ENCODE data around the gene PCBP3.

DNA sequence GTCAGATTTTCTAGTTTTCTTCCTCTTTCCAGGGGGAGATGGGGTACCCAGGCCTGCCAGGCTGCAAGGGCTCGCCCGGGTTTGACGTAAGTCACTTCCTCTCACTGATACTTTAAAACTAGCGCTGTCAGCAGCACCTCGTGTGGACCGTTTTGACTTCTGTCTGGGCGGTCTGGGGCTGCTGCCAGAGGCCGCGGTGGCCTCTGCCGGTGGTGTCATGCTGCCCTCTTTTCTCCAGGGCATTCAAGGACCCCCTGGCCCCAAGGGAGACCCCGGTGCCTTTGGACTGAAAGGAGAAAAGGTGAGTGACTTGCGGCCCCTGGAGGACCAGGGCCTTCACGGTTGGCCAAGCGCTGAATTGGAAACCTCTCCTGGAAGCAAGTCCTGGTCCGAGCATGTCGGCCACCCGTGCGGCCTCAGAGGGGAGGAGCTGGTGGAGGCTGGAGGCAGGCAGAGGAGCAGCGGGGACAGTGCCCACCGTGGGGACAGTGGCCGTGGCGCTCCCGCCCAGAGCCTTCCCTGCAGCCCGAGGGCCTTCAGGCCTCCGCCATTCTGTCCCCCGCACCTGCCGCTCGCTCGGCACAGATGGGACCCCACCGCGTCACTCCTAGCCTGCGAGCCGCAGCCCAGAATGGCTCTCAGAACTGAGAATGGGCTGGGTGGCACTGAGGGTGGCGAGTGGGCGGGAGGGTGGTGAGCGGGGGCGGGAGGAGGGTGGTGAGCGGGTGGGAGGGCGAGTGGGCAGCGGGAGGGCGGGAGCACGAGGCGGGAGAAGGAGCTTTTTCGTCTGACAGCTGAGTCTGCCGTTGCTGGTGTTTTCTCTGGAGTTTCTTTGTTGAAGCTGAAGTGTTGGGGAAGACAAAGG is 347.4 kb downstream of the PCBP3 start:
- TF ChIP-seq ZNF274 (IDR thresholded peaks at IDR 0.05; ENCODE audit: low read depth, low read length) (no peak), YY1 (IDR thresholded peaks at IDR 0.05; ENCODE audit: insufficient read depth, insufficient read length) (no peak)
